Liver (tissue), 9 donors: ENCODE data around the gene KCNK7. TPM values are rescaled to one million over a fixed set of nuclear protein-coding genes. Genes with fewer than 3 reads are reported as not detected.
A peak's percentile ranks its signal among the peaks of the same experiment; 100 is the strongest.

Source experiments
- DNase-seq: peaks from one replicate; pipeline ENCODE4 v3.0.0-alpha.2; 2017; ENCODE audit warnings: low spot score
- H3K27ac ChIP-seq, 2 donors: one replicate each; pipeline ENCODE4 v1.7.0; 2013; ENCODE audit warnings: inconsistent platforms in 2 of 2, low read length in 2 of 2, control low read depth in 1 of 2, low read depth in 1 of 2, mild to moderate bottlenecking in 1 of 2
- H3K27me3 ChIP-seq, 4 donors: one replicate each; pipeline versions ENCODE4 v1.6.1 to v1.7.0; 2013; ENCODE audit warnings: low read length in 3 of 4, inconsistent platforms in 1 of 4, mild to moderate bottlenecking in 1 of 4, moderate library complexity in 1 of 4; ENCODE audit not compliant: control insufficient read depth in 4 of 4, insufficient read depth in 4 of 4
- H3K36me3 ChIP-seq, 4 donors: one replicate each; pipeline versions ENCODE4 v1.6.1 to v1.7.0; 2013; ENCODE audit warnings: low read length in 3 of 4, mild to moderate bottlenecking in 3 of 4, low read depth in 1 of 4, moderate library complexity in 1 of 4; ENCODE audit not compliant: control insufficient read depth in 4 of 4, insufficient read depth in 3 of 4
- H3K4me1 ChIP-seq, 4 donors: one replicate each; pipeline versions ENCODE4 v1.6.1 to v1.7.0; 2013; ENCODE audit warnings: low read length in 3 of 4, mild to moderate bottlenecking in 3 of 4, moderate library complexity in 1 of 4; ENCODE audit not compliant: control insufficient read depth in 4 of 4, insufficient read depth in 4 of 4
- H3K4me3 ChIP-seq, 3 donors: one replicate each; pipeline versions ENCODE4 v1.6.1 to v1.7.0; 2013; ENCODE audit warnings: low read length in 3 of 3, control low read depth in 1 of 3, low read depth in 1 of 3, mild to moderate bottlenecking in 1 of 3
- H3K9ac ChIP-seq, 2 donors: one replicate each; pipeline ENCODE4 v1.7.0; 2013; ENCODE audit warnings: low read length in 2 of 2, mild to moderate bottlenecking in 2 of 2, moderate library complexity in 2 of 2, control low read depth in 1 of 2, low read depth in 1 of 2
- H3K9me3 ChIP-seq, 4 donors: one replicate each; pipeline versions ENCODE4 v1.6.1 to v1.7.0; 2013; ENCODE audit warnings: low read length in 3 of 4; ENCODE audit not compliant: control insufficient read depth in 4 of 4
- EGR1 ChIP-seq, 2 donors: IDR thresholded peaks; 2 replicates each; pipeline ENCODE4 v1.6.1; 2016 to 2018; ENCODE audit warnings: antibody characterized with exemption in 2 of 2, low read depth in 2 of 2
- FOXA1 ChIP-seq: IDR thresholded peaks from 2 replicates; pipeline ENCODE4 v1.6.1; 2016; ENCODE audit warnings: antibody characterized with exemption
- FOXA2 ChIP-seq: IDR thresholded peaks from 2 replicates; pipeline ENCODE4 v1.6.1; 2016; ENCODE audit warnings: antibody characterized with exemption
- GABPA ChIP-seq, 2 donors: IDR thresholded peaks in 1 of 2; conservative IDR thresholded peaks in 1 of 2; 2 replicates each; pipeline ENCODE4 v1.6.1; 2016; ENCODE audit warnings: antibody characterized with exemption in 2 of 2, mild to moderate bottlenecking in 1 of 2, moderate library complexity in 1 of 2
- HNF4A ChIP-seq, 2 donors: conservative IDR thresholded peaks; 2 replicates each; pipeline ENCODE4 v1.6.1; 2016; ENCODE audit warnings: antibody characterized with exemption in 2 of 2, mild to moderate bottlenecking in 2 of 2
- HNF4G ChIP-seq: IDR thresholded peaks from 2 replicates; pipeline ENCODE4 v1.6.1; 2016; ENCODE audit warnings: antibody characterized with exemption
- JUND ChIP-seq, 2 donors: IDR thresholded peaks; 2 replicates each; pipeline ENCODE4 v1.6.1; 2016; ENCODE audit warnings: antibody characterized with exemption in 2 of 2
- NR2F2 ChIP-seq: IDR thresholded peaks from 2 replicates; pipeline ENCODE4 v1.6.1; 2016; ENCODE audit warnings: antibody characterized with exemption
- RAD21 ChIP-seq, 2 donors: IDR thresholded peaks; 2 replicates each; pipeline ENCODE4 v1.6.1; 2016; ENCODE audit warnings: antibody characterized with exemption in 2 of 2, mild to moderate bottlenecking in 2 of 2
- RXRA ChIP-seq, 2 donors: IDR thresholded peaks; 2 replicates each; pipeline ENCODE4 v1.6.1; 2017 to 2018; ENCODE audit warnings: antibody characterized with exemption in 2 of 2, mild to moderate bottlenecking in 1 of 2
- SP1 ChIP-seq: IDR thresholded peaks from 2 replicates; pipeline ENCODE4 v1.6.1; 2018; ENCODE audit warnings: antibody characterized with exemption, mild to moderate bottlenecking
- TAF1 ChIP-seq: conservative IDR thresholded peaks from 2 replicates; pipeline ENCODE4 v1.6.1; 2016; ENCODE audit warnings: antibody characterized with exemption, mild to moderate bottlenecking
- YY1 ChIP-seq: IDR thresholded peaks from 2 replicates; pipeline ENCODE4 v1.6.1; 2016; ENCODE audit warnings: antibody characterized with exemption, mild to moderate bottlenecking
- WGBS: extraction: QIAGEN DNeasy Blood & Tissue Kit; methylation state at CpG from one replicate; pipeline ENCODE4 v1.1.7; 2013; 5-methylcytosine and 5-hydroxymethylcytosine counted together
- polyA plus RNA-seq, 2 donors: library from polyadenylated mRNA; stranded (reverse) in 1 of 2; unstranded in 1 of 2; fragments of 200-250 nt in 1 of 2; fragments of >200 nt in 1 of 2; fragmentation: Nextera tagmentation in 1 of 2; extraction: Ambion mirVana in 1 of 2; gene quantifications; one replicate each; pipeline versions ENCODE4 v1.2.1 to v1.2.3, GENCODE V29; 2013 to 2015
- total RNA-seq, 2 donors: library from RNA; depleted of rRNA; stranded (reverse); fragments of >200 nt; gene quantifications; one replicate each; pipeline ENCODE4 v1.2.3, GENCODE V29; 2014
- TF ChIP-seq, protein P1 (sequence below): IDR thresholded peaks from 2 replicates; pipeline ENCODE4 v1.6.1; 2016; ENCODE audit warnings: antibody characterized with exemption, mild to moderate bottlenecking
- TF ChIP-seq, protein P2 (sequence below): IDR thresholded peaks from 2 replicates; pipeline ENCODE4 v1.6.1; 2016; ENCODE audit warnings: antibody characterized with exemption
- TF ChIP-seq, protein P3 (sequence below): IDR thresholded peaks from 2 replicates; pipeline ENCODE4 v1.6.1; 2016; ENCODE audit warnings: antibody characterized with exemption
- TF ChIP-seq, protein P4 (sequence below): IDR thresholded peaks from 2 replicates; pipeline ENCODE4 v1.6.1; 2016; ENCODE audit warnings: antibody characterized with exemption
- donor health status: healthy.
- donor health status: healthy.
- donor health status: healthy.
- donor health status: healthy.
- donor health status: healthy.

KCNK7 gene
- total and polyA plus RNA-seq, 4 donors = 0.14 to 0.32 (median 0.24) TPM

- peak overlapping the region in 2 of 3 donors; percentile 81 to 93 for H3K4me3 ChIP-seq
- H3K9ac ChIP-seq = no peak overlapping the region
- no peak for DNase-seq
- no peaks in the 10 kb centered on the region for H3K27me3 ChIP-seq
- TF ChIP-seq, protein P1, sequence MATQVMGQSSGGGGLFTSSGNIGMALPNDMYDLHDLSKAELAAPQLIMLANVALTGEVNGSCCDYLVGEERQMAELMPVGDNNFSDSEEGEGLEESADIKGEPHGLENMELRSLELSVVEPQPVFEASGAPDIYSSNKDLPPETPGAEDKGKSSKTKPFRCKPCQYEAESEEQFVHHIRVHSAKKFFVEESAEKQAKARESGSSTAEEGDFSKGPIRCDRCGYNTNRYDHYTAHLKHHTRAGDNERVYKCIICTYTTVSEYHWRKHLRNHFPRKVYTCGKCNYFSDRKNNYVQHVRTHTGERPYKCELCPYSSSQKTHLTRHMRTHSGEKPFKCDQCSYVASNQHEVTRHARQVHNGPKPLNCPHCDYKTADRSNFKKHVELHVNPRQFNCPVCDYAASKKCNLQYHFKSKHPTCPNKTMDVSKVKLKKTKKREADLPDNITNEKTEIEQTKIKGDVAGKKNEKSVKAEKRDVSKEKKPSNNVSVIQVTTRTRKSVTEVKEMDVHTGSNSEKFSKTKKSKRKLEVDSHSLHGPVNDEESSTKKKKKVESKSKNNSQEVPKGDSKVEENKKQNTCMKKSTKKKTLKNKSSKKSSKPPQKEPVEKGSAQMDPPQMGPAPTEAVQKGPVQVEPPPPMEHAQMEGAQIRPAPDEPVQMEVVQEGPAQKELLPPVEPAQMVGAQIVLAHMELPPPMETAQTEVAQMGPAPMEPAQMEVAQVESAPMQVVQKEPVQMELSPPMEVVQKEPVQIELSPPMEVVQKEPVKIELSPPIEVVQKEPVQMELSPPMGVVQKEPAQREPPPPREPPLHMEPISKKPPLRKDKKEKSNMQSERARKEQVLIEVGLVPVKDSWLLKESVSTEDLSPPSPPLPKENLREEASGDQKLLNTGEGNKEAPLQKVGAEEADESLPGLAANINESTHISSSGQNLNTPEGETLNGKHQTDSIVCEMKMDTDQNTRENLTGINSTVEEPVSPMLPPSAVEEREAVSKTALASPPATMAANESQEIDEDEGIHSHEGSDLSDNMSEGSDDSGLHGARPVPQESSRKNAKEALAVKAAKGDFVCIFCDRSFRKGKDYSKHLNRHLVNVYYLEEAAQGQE = no peak
- TF ChIP-seq FOXA1 = no peak
- TF ChIP-seq TAF1 = no peak
- no peak for TF ChIP-seq FOXA2
- TF ChIP-seq, protein P2, sequence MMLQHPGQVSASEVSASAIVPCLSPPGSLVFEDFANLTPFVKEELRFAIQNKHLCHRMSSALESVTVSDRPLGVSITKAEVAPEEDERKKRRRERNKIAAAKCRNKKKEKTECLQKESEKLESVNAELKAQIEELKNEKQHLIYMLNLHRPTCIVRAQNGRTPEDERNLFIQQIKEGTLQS = no peak
- TF ChIP-seq GABPA (IDR thresholded peaks at IDR 0.05 in 1 of 2, conservative IDR thresholded peaks at IDR 0.05 in 1 of 2) = no peak
- TF ChIP-seq HNF4G = no peak
- TF ChIP-seq, protein P3, sequence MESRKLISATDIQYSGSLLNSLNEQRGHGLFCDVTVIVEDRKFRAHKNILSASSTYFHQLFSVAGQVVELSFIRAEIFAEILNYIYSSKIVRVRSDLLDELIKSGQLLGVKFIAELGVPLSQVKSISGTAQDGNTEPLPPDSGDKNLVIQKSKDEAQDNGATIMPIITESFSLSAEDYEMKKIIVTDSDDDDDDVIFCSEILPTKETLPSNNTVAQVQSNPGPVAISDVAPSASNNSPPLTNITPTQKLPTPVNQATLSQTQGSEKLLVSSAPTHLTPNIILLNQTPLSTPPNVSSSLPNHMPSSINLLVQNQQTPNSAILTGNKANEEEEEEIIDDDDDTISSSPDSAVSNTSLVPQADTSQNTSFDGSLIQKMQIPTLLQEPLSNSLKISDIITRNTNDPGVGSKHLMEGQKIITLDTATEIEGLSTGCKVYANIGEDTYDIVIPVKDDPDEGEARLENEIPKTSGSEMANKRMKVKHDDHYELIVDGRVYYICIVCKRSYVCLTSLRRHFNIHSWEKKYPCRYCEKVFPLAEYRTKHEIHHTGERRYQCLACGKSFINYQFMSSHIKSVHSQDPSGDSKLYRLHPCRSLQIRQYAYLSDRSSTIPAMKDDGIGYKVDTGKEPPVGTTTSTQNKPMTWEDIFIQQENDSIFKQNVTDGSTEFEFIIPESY = no peak
- TF ChIP-seq JUND (IDR thresholded peaks at IDR 0.05) = no peak
- TF ChIP-seq EGR1 (IDR thresholded peaks at IDR 0.05; ENCODE audit: low read depth in 2 of 2) = no peak
- TF ChIP-seq RXRA (IDR thresholded peaks at IDR 0.05) = no peak
- TF ChIP-seq, protein P4, sequence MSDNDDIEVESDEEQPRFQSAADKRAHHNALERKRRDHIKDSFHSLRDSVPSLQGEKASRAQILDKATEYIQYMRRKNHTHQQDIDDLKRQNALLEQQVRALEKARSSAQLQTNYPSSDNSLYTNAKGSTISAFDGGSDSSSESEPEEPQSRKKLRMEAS = no peak
- TF ChIP-seq HNF4A (conservative IDR thresholded peaks at IDR 0.05) = no peak
- TF ChIP-seq SP1 = no peak
- no peak for TF ChIP-seq NR2F2
- peaks cover 21 to 65% (median 55%) of the 10 kb centered on the region in 4 donors for H3K4me1 ChIP-seq
- 80% methylated on average over 9 of the region's 9 CpGs for WGBS
- H3K36me3 ChIP-seq = peaks cover 0 to 6% (median 1%) of the 10 kb centered on the region in 4 donors
- H3K9me3 ChIP-seq = no peaks in the 10 kb centered on the region
- H3K27ac ChIP-seq = peak overlapping the region in 1 of 2 donors; percentile 94
Observed at GRCh38 chr11:65571420-65571819, 24.2 kb downstream of the KCNK7 start.

DNA sequence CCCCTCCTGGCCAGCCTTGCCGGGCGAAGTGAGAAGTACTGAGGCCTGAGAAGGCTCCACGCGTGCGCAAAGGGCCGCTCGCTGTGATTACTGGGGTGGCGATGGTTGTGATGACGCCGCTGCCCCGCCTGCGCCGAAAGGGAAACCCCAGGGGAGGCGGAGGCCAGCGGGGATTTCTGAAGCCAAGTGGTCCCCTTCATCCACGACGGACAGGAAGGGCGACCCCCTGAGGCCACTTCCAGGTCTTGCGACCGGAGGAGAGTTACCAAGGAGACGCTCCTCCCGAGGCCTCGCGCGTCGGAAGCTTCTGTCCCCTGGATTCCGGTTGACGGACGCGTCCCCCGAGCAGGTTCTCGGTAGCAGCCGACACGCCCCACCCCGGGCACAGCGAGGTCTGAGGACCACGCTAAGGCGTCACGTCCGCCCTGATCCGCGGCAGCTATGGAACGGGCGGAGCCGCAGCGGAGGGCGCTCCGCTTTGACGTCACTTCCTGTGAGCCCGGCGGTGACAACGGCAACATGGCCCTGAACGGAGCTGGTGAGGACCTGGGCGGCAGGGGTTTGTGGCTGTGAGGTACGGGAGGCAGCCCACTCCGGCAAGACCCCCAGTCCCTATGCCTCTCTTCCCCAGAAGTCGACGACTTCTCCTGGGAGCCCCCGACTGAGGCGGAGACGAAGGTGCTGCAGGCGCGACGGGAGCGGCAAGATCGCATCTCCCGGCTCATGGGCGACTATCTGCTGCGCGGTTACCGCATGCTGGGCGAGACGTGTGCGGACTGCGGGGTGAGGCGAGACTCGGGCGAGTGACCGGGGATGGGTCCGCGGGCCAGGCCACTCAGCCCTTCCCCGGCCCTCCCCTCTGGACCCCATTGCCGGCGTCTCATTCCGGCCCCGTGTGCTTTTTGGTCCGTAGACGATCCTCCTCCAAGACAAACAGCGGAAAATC is 25.4 kb downstream of the KCNK7 start, which contains the start of gene ZNRD2:
Gene ZNRD2, plus strand, starts transcription at position 505 of the 946 bp plus-strand sequence. Its CDS starts 15 bp downstream, at position 520.
- peak; percentile 93 for DNase-seq
- under 1% methylated on average over 89 of the region's 89 CpGs for WGBS
- Histone ChIP-seq H3K4me3 (peak within 1 kb of the TSS; percentile 81 to 93 (median 92)), H3K36me3 (peaks cover 0 to 6% (median 1%) of the 10 kb centered on the region in 4 donors), H3K27me3 (no peaks in the 10 kb centered on the region), H3K9me3 (no peaks in the 10 kb centered on the region), H3K27ac (peak within 1 kb of the TSS; percentile 94), H3K4me1 (peaks cover 15 to 55% (median 49%) of the 10 kb centered on the region in 4 donors), H3K9ac (peak within 1 kb of the TSS; percentile 82 to 88)
- no peak for TF ChIP-seq HNF4G
- TF ChIP-seq TAF1 = no peak
- peak in 1 of 2 donors; percentile 60 for TF ChIP-seq RAD21 (IDR thresholded peaks at IDR 0.05)
- TF ChIP-seq, protein P4 = peak; percentile 70
- TF ChIP-seq, protein P1 = peak; percentile 25
- TF ChIP-seq FOXA1 = no peak
- no peak for TF ChIP-seq FOXA2
- peak; percentile 80 for TF ChIP-seq SP1
- peak; percentile 95 for TF ChIP-seq YY1
- TF ChIP-seq, protein P3 = no peak
- TF ChIP-seq, protein P2 = no peak
- no peak for TF ChIP-seq JUND (IDR thresholded peaks at IDR 0.05)
